H9 (cell line): ENCODE results near the gene ZNF281. TPM values are rescaled to one million over a fixed set of nuclear protein-coding genes. Genes with fewer than 3 reads are reported as not detected.

Source experiments
- DNase-seq: peaks from one replicate; pipeline ENCODE4 v3.0.0-alpha.2; 2017
- H2AFZ ChIP-seq: one replicate; pipeline ENCODE4 v1.6.1; 2013; ENCODE audit warnings: mild to moderate bottlenecking, low read length, control low read depth, moderate library complexity
- H2AK5ac ChIP-seq: 2 replicates; pipeline ENCODE4 v1.6.1; 2013; ENCODE audit warnings: low read length, control low read depth, mixed read lengths; ENCODE audit not compliant: insufficient read length
- H2BK120ac ChIP-seq: one replicate; pipeline ENCODE4 v1.6.1; 2013; ENCODE audit warnings: low read depth, mild to moderate bottlenecking, low read length, control low read depth, inconsistent platforms; ENCODE audit not compliant: poor library complexity, severe bottlenecking
- H2BK12ac ChIP-seq: 2 replicates; pipeline ENCODE4 v1.6.1; 2013; ENCODE audit warnings: low read length, control low read depth, mixed read lengths, low read depth; ENCODE audit not compliant: insufficient read length
- H2BK15ac ChIP-seq: 2 replicates; pipeline ENCODE4 v1.6.1; 2013; ENCODE audit warnings: low read depth, low read length, control low read depth
- H2BK20ac ChIP-seq: one replicate; pipeline ENCODE4 v1.6.1; 2013; ENCODE audit warnings: low read depth, mild to moderate bottlenecking, low read length, control low read depth, inconsistent platforms; ENCODE audit not compliant: poor library complexity, severe bottlenecking
- H2BK5ac ChIP-seq: 2 replicates; pipeline ENCODE4 v1.6.1; 2013; ENCODE audit warnings: low read length, control low read depth, mixed read lengths; ENCODE audit not compliant: insufficient read length
- H3K14ac ChIP-seq: 2 replicates; pipeline ENCODE4 v1.6.1; 2013; ENCODE audit warnings: low read length, control low read depth; ENCODE audit not compliant: insufficient read depth
- H3K18ac ChIP-seq: 2 replicates; pipeline ENCODE4 v1.6.1; 2013; ENCODE audit warnings: low read depth, mild to moderate bottlenecking, mixed read lengths, low read length, control low read depth; ENCODE audit not compliant: insufficient read length
- H3K23ac ChIP-seq: 2 replicates; pipeline ENCODE4 v1.6.1; 2013; ENCODE audit warnings: low read length, control low read depth, mixed read lengths, low read depth; ENCODE audit not compliant: insufficient read length
- H3K23me2 ChIP-seq: 2 replicates; pipeline ENCODE4 v1.6.1; 2013; ENCODE audit warnings: low read depth, mild to moderate bottlenecking, mixed read lengths, low read length, control low read depth; ENCODE audit not compliant: insufficient read length, poor library complexity, severe bottlenecking
- H3K27ac ChIP-seq: 2 replicates; pipeline ENCODE4 v1.5.1; 2013; ENCODE audit warnings: low read length, control low read depth, mixed read lengths, low read depth; ENCODE audit not compliant: insufficient read length
- H3K27me3 ChIP-seq: 2 replicates; pipeline ENCODE4 v1.6.1; 2013; ENCODE audit warnings: low read length, control low read depth, inconsistent platforms; ENCODE audit not compliant: insufficient read depth
- H3K4ac ChIP-seq: 2 replicates; pipeline ENCODE4 v1.6.1; 2013; ENCODE audit warnings: low read depth, mild to moderate bottlenecking, control low read depth, inconsistent platforms, low read length, moderate library complexity
- H3K4me1 ChIP-seq: 2 replicates; pipeline ENCODE4 v1.6.1; 2013; ENCODE audit warnings: low read length, control low read depth, inconsistent platforms; ENCODE audit not compliant: insufficient read depth
- H3K4me2 ChIP-seq: 2 replicates; pipeline ENCODE4 v1.6.1; 2013; ENCODE audit warnings: low read length, control low read depth, mixed read lengths; ENCODE audit not compliant: insufficient read length, insufficient read depth
- H3K56ac ChIP-seq: 2 replicates; pipeline ENCODE4 v1.6.1; 2013; ENCODE audit warnings: low read depth, mild to moderate bottlenecking, mixed read lengths, low read length, control low read depth; ENCODE audit not compliant: insufficient read length
- H3K79me1 ChIP-seq: 2 replicates; pipeline ENCODE4 v1.6.1; 2013; ENCODE audit warnings: low read depth, mild to moderate bottlenecking, moderate library complexity, low read length, control low read depth, inconsistent platforms; ENCODE audit not compliant: insufficient read depth, poor library complexity, severe bottlenecking
- H3K79me2 ChIP-seq: 2 replicates; pipeline ENCODE4 v1.6.1; 2013; ENCODE audit warnings: low read length, control low read depth, inconsistent platforms; ENCODE audit not compliant: insufficient read depth
- H3K9ac ChIP-seq: 2 replicates; pipeline ENCODE4 v1.6.1; 2013; ENCODE audit warnings: low read length, control low read depth, mixed read lengths; ENCODE audit not compliant: insufficient read length; ENCODE audit errors: extremely low read depth
- H3K9me3 ChIP-seq: one replicate; pipeline ENCODE4 v1.6.1; 2013; ENCODE audit warnings: low read depth, low read length, inconsistent platforms; ENCODE audit not compliant: control insufficient read depth
- H3T11ph ChIP-seq: one replicate; pipeline ENCODE4 v1.6.1; 2013; ENCODE audit warnings: mild to moderate bottlenecking, low read length, control low read depth, inconsistent platforms
- H4K20me1 ChIP-seq: one replicate; pipeline ENCODE4 v1.6.1; 2013; ENCODE audit not compliant: control insufficient read depth, insufficient read length, insufficient read depth
- H4K5ac ChIP-seq: 2 replicates; pipeline ENCODE4 v1.6.1; 2013; ENCODE audit warnings: low read depth, mild to moderate bottlenecking, mixed read lengths, low read length, control low read depth; ENCODE audit not compliant: insufficient read length
- H4K8ac ChIP-seq: replicated peaks from 2 replicates; pipeline ENCODE4 v1.6.1; 2013; ENCODE audit warnings: low read length, control low read depth, mixed read lengths, low read depth; ENCODE audit not compliant: insufficient read length
- H4K91ac ChIP-seq: 2 replicates; pipeline ENCODE4 v1.6.1; 2013; ENCODE audit warnings: low read depth, mild to moderate bottlenecking, moderate library complexity, mixed read lengths, low read length, control low read depth; ENCODE audit not compliant: insufficient read length
- H3K27ac Mint-ChIP-seq, 3 experiments: 2 replicates in 2 of 3; 3 replicates in 1 of 3; pipeline ENCODE4 v1.8.0; 2020 to 2021; ENCODE audit warnings: mixed read lengths in 3 of 3, mild to moderate bottlenecking in 1 of 3, moderate library complexity in 1 of 3
- H3K27me3 Mint-ChIP-seq: 2 replicates; pipeline ENCODE4 v1.8.0; 2021; ENCODE audit warnings: low read depth, mild to moderate bottlenecking, moderate library complexity, mixed read lengths
- H3K36me3 Mint-ChIP-seq, 3 experiments: 2 replicates in 2 of 3; 3 replicates in 1 of 3; pipeline ENCODE4 v1.8.0; 2020 to 2021; ENCODE audit warnings: low read depth in 3 of 3, mixed read lengths in 3 of 3; ENCODE audit not compliant: insufficient read depth in 1 of 3
- H3K4me1 Mint-ChIP-seq, 2 experiments: 2 replicates each; pipeline ENCODE4 v1.8.0; 2020; ENCODE audit warnings: mixed read lengths in 2 of 2
- H3K4me3 Mint-ChIP-seq, 2 experiments: 2 replicates in 1 of 2; 3 replicates in 1 of 2; pipeline ENCODE4 v1.8.0; 2020 to 2021; ENCODE audit warnings: mild to moderate bottlenecking in 2 of 2, mixed read lengths in 2 of 2, moderate library complexity in 1 of 2
- H3K9me3 Mint-ChIP-seq, 2 experiments: 2 replicates in 1 of 2; 3 replicates in 1 of 2; pipeline ENCODE4 v1.8.0; 2020; ENCODE audit warnings: mild to moderate bottlenecking in 2 of 2, mixed read lengths in 2 of 2, moderate library complexity in 1 of 2
- WGBS: extraction: QIAGEN DNeasy Blood & Tissue Kit; methylation state at CpG from one replicate; pipeline ENCODE4 v1.1.7; 2013; ENCODE audit warnings: missing lambda C conversion rate, low lambda C conversion rate, mixed read lengths; ENCODE audit not compliant: insufficient read length; ENCODE audit errors: extremely low coverage; 5-methylcytosine and 5-hydroxymethylcytosine counted together
- total RNA-seq: library from RNA; stranded (reverse); gene quantifications from 2 replicates; pipeline ENCODE4 v1.2.1, GENCODE V29; 2021
- TF ChIP-seq, protein P1 (sequence below): fragments of 200-600 bp; sonication (generic); conservative IDR thresholded peaks from 3 replicates; pipeline ENCODE4 v1.8.0; 2021; ENCODE audit warnings: antibody characterized with exemption, mild to moderate bottlenecking

ZNF281 gene
- total RNA-seq, 1 experiment from 2014 or later: 75.2 TPM

- peak overlapping the region; percentile 91 to 96 for H3K4me3 Mint-ChIP-seq
- Histone ChIP-seq H3K27me3 (no peaks in the 10 kb centered on the region), H3K4me1 (peaks cover 15% of the 10 kb centered on the region; the same call in 1 of the 2 replicates), H3K18ac (no peak overlapping the region), H4K91ac (no peak overlapping the region), H3K79me2 (peaks cover 34% of the 10 kb centered on the region), H4K5ac (no peak overlapping the region), H3K23ac (no peak overlapping the region), H2BK5ac (peak overlapping the region; percentile 44), H2BK12ac (no peak overlapping the region), H3K4ac (no peak overlapping the region), H3K9ac (peak overlapping the region; percentile 59), H3K4me2 (peak overlapping the region; percentile 69), H2AK5ac (no peak overlapping the region), H3K14ac (no peak overlapping the region), H3K27ac (peak overlapping the region; percentile 90), H2AFZ (no peak overlapping the region), H3K9me3 (no peaks in the 10 kb centered on the region), H3K56ac (peak overlapping the region; percentile 79), H4K8ac (no peak overlapping the region), H2BK15ac (no peak overlapping the region), H3T11ph (no peak overlapping the region), H2BK20ac (no peak overlapping the region), H3K23me2 (peaks cover 29% of the 10 kb centered on the region), H3K79me1 (peaks cover 6% of the 10 kb centered on the region), H4K20me1 (no peaks in the 10 kb centered on the region), H2BK120ac (no peak overlapping the region)
- no peaks in the 10 kb centered on the region for H3K27me3 Mint-ChIP-seq
- peaks cover 34 to 44% (median 41%) of the 10 kb centered on the region in 3 experiments for H3K36me3 Mint-ChIP-seq
- TF ChIP-seq, protein P1, sequence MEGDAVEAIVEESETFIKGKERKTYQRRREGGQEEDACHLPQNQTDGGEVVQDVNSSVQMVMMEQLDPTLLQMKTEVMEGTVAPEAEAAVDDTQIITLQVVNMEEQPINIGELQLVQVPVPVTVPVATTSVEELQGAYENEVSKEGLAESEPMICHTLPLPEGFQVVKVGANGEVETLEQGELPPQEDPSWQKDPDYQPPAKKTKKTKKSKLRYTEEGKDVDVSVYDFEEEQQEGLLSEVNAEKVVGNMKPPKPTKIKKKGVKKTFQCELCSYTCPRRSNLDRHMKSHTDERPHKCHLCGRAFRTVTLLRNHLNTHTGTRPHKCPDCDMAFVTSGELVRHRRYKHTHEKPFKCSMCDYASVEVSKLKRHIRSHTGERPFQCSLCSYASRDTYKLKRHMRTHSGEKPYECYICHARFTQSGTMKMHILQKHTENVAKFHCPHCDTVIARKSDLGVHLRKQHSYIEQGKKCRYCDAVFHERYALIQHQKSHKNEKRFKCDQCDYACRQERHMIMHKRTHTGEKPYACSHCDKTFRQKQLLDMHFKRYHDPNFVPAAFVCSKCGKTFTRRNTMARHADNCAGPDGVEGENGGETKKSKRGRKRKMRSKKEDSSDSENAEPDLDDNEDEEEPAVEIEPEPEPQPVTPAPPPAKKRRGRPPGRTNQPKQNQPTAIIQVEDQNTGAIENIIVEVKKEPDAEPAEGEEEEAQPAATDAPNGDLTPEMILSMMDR: no peak
- peaks cover 0 to 3% of the 10 kb centered on the region in 2 experiments; a peak in 3 of 5 replicates for H3K9me3 Mint-ChIP-seq
- WGBS: no CpG with 5 or more reads among the region's 8 CpGs
- peak; percentile 75 for DNase-seq
- peaks cover 55 to 65% of the 10 kb centered on the region in 2 experiments for H3K4me1 Mint-ChIP-seq
- H3K27ac Mint-ChIP-seq: peak overlapping the region; percentile 94 to 100 (median 100)
Measured at GRCh38 chr1:200410566-200410878, 686 bp upstream of the ZNF281 start.
